Epithelial cell of proximal tubule (primary cell): ENCODE results near the gene APOE. TPM values are rescaled to one million over a fixed set of nuclear protein-coding genes. Genes with fewer than 3 reads are reported as not detected.

Source experiments
- DNase-seq: peaks from one replicate; pipeline ENCODE4 v3.0.0-alpha.2; 2011; ENCODE audit warnings: low read depth
- H3K4me3 ChIP-seq: 2 replicates; pipeline ENCODE4 v1.5.1; 2011; ENCODE audit warnings: low read depth, mild to moderate bottlenecking, low read length
- CTCF ChIP-seq: conservative IDR thresholded peaks from 2 replicates; pipeline ENCODE4 v1.5.1; 2012; ENCODE audit warnings: low read depth, mild to moderate bottlenecking, low read length
- total RNA-seq: library from RNA; depleted of rRNA; stranded (reverse); fragments of >200 nt; gene quantifications from 2 replicates; pipeline ENCODE4 v1.2.3, GENCODE V29; 2015

The APOE gene
- total RNA-seq, 1 donor from 2014 or later: 46.2 TPM

DNA sequence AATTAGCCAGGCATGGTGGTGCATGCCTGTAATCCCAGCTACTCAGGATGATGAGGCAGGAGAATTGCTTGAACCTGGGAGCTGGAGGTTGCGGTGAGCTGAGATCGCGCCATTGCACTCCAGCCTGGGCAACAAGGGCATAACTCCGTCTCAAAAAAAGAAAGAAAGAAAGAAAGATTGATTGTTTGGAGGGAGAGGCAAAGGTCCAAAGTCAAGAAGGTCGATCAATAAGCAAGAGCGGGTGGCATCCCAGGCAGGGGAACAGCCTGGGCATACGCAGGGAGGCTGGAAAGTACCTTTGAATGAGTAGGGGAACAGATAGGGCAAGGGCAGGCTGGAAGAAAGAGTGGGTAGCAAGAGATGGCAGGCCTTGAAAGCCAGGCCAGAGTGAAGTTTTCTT, 24.5 kb downstream of the APOE start:
- no peak overlapping the region for H3K4me3 ChIP-seq
- TF ChIP-seq CTCF: no peak
- DNase-seq: no peak

DNA sequence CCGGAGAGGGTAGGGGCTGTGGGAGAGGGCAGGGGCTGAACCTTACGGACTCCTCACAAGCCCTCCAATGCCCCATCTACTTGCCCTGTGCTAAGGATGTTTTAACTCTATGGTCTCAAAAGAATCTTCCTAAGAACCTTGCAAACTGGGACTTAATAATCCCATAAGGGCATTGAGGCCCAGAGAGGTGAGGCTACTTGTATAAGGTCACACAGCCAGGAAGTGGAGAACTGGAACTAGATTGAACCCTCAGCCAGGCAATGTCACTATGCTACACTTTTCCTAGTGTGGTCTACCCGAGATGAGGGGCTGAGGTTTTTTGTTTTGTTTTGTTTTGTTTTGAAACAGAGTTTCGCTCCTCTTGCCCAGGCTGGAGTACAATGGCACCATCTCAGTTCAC, 25.9 kb downstream of the APOE start:
- no peak for TF ChIP-seq CTCF
- no peak for DNase-seq
- no peak overlapping the region for H3K4me3 ChIP-seq

DNA sequence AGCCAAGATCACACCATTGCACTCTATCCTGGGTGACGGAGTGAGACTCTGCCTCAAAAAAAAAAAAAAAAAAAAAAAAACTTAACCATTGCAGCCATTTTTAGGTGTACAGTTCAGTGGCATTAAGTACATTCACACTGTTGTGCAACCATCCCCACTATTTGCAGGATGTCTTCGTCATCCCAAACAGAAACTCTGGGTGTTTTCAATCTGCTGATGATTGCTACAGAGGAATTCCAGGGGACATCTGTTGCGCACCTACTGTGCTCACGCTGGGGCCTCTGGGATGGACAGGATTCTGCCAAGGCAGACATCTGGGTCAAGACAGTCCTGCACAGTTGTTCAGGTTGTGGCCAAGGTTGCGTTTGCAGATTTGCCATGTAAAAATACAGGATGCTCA, 34.1 kb downstream of the APOE start:
- no peak for DNase-seq
- no peak for TF ChIP-seq CTCF
- H3K4me3 ChIP-seq: no peak overlapping the region

DNA sequence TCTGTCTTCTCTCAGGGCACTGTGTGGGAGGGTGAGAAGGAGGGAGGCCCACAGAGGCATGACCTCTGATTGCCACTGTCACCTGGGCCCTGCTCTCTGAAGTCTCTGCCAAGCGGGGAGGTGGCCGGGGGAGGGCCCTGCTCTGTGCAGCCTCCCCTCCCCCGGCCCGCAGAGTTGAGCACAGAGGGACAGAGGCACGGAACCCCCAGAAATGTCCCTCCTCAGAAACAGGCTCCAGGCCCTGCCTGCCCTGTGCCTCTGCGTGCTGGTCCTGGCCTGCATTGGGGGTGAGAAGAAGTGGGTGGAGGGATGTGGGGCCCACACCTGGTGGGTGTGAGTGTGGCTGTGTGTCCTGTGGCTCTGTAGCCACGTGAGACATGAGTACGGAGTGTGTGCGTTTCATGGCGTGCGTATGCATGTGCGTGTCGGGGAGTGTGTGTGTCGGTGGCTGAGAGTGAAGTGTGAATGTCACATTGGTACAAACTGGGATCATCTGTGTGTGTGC, 36.5 kb downstream of the APOE start, which contains the start of gene APOC4:
Gene APOC4 (plus strand): TSS at position 171 of the 505 bp plus-strand sequence. CDS start 41 bp downstream, at position 212.
- DNase-seq: no peak
- H3K4me3 ChIP-seq: no peak within 1 kb of the TSS
- no peak for TF ChIP-seq CTCF

GRCh38 chr19:44943801-44944249, 38.2 kb downstream of the APOE start:
- no peak for TF ChIP-seq CTCF
- DNase-seq: no peak
- H3K4me3 ChIP-seq: no peak overlapping the region

GRCh38 chr19:44947041-44947581, 41.5 kb downstream of the APOE start:
- H3K4me3 ChIP-seq: no peak overlapping the region
- no peak for TF ChIP-seq CTCF
- no peak for DNase-seq

DNA sequence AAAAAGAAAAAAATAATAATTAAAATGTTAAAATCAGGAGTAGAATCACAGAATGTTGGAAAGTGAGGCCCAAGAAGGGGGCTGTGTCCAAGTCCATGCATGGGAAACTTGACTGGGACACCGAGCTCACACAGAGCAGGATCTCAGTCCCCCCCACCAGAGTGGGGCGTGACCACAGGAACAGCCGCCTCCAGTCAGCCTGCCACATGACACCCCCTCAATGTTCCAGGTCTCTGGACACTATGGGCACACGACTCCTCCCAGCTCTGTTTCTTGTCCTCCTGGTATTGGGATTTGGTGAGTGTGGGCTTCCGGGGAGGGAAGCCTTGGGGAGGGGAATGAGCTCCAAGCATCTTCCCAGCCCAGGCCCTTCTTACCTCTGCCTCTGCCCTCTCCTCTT, 42.6 kb downstream of the APOE start:
- no peak for DNase-seq
- no peak for TF ChIP-seq CTCF
- no peak overlapping the region for H3K4me3 ChIP-seq
